ENCODE measurements around the gene UHRF1.
"Not testable (repeated sequence)": the region's sequence is repeated elsewhere in the genome, so short reads cannot be mapped to it uniquely, and the experiment has no call there.

UHRF1 gene

DNA sequence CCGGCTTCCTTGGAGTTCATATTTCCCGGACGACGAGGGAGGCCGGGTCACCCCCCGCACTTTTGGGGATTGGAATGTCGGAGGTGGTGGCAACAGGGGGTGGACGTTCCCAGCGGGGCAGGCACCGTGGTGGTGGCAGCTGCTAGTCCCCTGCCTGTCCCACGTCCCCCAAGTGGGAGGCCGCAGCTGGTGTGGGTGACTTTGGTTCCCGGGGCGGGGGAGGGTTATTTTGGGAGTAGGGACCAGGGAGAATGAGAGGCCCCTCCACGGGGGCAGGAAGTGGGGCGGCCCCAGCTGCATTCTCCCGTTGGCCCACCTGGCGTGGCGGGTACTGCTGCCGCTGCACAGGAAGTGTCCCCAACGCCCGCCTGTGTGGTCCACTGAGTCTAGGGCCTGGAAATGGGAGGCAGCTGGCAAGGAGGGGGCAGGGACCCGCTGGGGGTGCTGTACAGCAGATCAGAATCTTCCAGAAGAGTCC, 30.8 kb upstream of the UHRF1 start:
- no peaks in the 10 kb centered on the region for H3K27me3 ChIP-seq (ENCODE audit: low read depth, low read length)
- H3K9me3 ChIP-seq (ENCODE audit: control insufficient read depth in 1 of 2, low read length in 2 of 2): no peaks in the 10 kb centered on the region
- no peak overlapping the region for H3K27ac ChIP-seq (ENCODE audit: low read length)
- no peaks in the 10 kb centered on the region for H3K4me1 ChIP-seq (ENCODE audit: control insufficient read depth in 1 of 2, insufficient read depth in 2 of 2, low read length in 2 of 2)
- H3K36me3 ChIP-seq (ENCODE audit: control insufficient read depth in 1 of 2, insufficient read depth in 2 of 2, low read length in 2 of 2): no peaks in the 10 kb centered on the region
- H3K4me3 ChIP-seq (ENCODE audit: low read depth in 1 of 2, low read length in 2 of 2): no peak overlapping the region

DNA sequence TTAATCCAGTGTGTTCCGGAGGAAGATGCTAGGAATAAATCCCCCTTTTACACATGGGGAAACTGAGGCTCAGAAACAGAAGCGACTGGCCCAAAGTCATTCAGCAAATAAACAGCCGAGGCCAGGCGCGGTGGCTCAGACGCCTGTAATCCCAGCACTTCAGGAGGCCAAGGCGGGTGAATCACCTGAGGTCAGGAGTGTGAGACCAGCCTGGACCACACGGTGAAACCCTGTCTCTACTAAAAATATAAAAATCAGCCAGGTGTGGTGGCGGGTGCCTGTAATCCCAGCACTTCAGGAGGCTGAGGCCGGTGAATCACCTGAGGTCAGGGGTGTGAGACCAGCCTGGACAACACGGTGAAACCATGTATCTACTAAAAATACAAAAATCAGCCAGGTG, 30.3 kb upstream of the UHRF1 start:
- H3K36me3 ChIP-seq (ENCODE audit: control insufficient read depth in 1 of 2, insufficient read depth in 2 of 2, low read length in 2 of 2): no peaks in the 10 kb centered on the region
- no peaks in the 10 kb centered on the region for H3K4me1 ChIP-seq (ENCODE audit: control insufficient read depth in 1 of 2, insufficient read depth in 2 of 2, low read length in 2 of 2)
- no peaks in the 10 kb centered on the region for H3K9me3 ChIP-seq (ENCODE audit: control insufficient read depth in 1 of 2, low read length in 2 of 2)
- no peak overlapping the region for H3K4me3 ChIP-seq (ENCODE audit: low read depth in 1 of 2, low read length in 2 of 2)
- H3K27ac ChIP-seq (ENCODE audit: low read length): no peak overlapping the region
- no peaks in the 10 kb centered on the region for H3K27me3 ChIP-seq (ENCODE audit: low read depth, low read length)

DNA sequence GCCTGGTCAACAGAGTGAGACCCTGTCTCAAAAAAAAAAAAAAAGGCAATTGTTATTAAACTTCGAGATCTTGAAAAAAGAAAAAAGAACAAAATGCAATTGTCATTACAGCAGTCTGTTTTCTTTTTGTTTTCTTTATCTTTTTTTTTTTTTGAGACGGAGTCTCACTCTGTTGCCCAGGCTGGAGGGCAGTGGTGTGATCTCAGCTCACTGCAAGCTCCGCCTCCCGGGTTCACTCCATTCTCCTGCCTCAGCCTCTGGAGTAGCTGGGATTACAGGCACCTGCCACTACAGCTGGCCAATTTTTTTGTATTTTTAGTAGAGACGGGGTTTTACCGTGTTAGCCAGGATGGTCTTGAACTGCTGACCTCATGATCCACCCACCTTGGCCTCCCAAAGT, 26.4 kb upstream of the UHRF1 start:
- not testable (repeated sequence) for H3K36me3 ChIP-seq (ENCODE audit: control insufficient read depth in 1 of 2, insufficient read depth in 2 of 2, low read length in 2 of 2); H3K4me1 ChIP-seq (ENCODE audit: control insufficient read depth in 1 of 2, insufficient read depth in 2 of 2, low read length in 2 of 2); H3K27ac ChIP-seq (ENCODE audit: low read length); H3K27me3 ChIP-seq (ENCODE audit: low read depth, low read length); H3K4me3 ChIP-seq (ENCODE audit: low read depth in 1 of 2, low read length in 2 of 2); H3K9me3 ChIP-seq (ENCODE audit: control insufficient read depth in 1 of 2, low read length in 2 of 2)

DNA sequence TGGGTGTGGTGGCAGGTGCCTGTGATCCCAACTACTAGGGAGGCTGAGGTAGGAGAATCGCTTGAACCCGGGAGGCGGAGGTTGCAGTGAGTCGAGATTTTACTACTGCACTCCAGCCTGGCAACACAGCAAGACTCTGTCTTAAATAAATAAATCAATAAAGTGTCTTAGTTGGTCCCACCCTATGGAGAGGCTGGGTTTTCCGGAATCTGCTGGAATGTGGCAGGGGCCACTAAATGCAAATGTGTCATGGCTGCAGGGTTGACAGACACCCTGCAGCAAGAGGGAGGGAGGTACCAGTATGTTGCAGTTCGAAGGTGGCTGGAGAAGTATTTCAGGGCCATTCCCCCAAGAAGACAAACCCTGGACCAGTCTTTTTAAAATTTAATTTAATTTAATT, 24.3 kb upstream of the UHRF1 start:
- not testable (repeated sequence) for H3K27ac ChIP-seq (ENCODE audit: low read length); H3K4me3 ChIP-seq (ENCODE audit: low read depth in 1 of 2, low read length in 2 of 2); H3K9me3 ChIP-seq (ENCODE audit: control insufficient read depth in 1 of 2, low read length in 2 of 2); H3K27me3 ChIP-seq (ENCODE audit: low read depth, low read length); H3K36me3 ChIP-seq (ENCODE audit: control insufficient read depth in 1 of 2, insufficient read depth in 2 of 2, low read length in 2 of 2); H3K4me1 ChIP-seq (ENCODE audit: control insufficient read depth in 1 of 2, insufficient read depth in 2 of 2, low read length in 2 of 2)

DNA sequence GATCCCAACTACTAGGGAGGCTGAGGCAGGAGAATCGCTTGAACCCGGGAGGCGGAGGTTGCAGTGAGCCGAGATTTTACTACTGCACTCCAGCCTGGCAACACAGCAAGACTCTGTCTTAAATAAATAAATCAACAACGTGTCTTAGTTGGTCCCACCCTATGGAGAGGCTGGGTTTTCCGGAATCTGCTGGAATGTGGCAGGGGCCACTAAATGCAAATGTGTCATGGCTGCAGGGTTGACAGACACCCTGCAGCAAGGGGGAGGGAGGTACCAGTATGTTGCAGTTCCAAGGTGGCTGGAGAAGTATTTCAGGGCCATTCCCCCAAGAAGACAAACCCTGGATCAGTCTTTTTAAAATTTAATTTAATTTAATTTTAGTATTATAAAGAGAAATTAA, 21.5 kb upstream of the UHRF1 start:
- H3K27me3 ChIP-seq (ENCODE audit: low read depth, low read length); H3K27ac ChIP-seq (ENCODE audit: low read length); H3K36me3 ChIP-seq (ENCODE audit: control insufficient read depth in 1 of 2, insufficient read depth in 2 of 2, low read length in 2 of 2); H3K4me1 ChIP-seq (ENCODE audit: control insufficient read depth in 1 of 2, insufficient read depth in 2 of 2, low read length in 2 of 2); H3K4me3 ChIP-seq (ENCODE audit: low read depth in 1 of 2, low read length in 2 of 2); H3K9me3 ChIP-seq (ENCODE audit: control insufficient read depth in 1 of 2, low read length in 2 of 2): not testable (repeated sequence)

DNA sequence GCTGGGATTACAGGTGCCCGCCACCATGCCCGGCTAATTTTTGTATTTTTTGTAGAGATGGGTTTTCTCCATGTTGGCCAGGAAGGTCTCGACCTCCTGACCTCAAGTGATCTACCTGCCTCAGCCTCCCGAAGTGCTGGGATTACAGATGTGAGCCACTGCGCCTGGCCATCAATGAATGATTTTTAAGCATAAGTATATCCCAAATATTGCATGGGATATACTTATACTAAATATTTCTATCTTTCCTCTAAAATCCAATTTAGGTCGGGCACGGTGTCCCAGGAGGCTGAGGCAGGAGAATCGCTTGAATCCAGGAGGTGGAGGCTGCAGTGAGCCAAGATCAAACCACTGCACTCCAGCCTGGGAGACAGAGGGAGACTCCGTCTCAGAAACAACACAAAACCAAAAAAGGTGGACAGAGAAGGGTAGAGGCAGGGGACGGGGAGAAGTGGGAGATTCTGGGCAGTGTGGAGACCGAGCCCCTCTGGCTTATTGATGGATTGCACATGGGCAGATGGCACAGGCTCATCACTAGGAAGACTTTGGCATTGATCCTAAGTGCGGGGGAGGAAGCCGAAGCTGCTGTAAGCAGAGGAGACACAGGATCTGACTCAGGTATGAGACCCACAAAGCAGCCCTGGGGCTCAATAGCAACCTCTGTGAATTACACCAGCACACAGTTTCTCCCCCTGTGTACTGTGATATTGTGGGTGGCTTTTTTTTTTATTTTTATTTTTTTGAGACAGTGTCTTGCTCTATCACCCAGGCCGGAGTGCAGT, 20.1 kb upstream of the UHRF1 start:
- Histone ChIP-seq H3K36me3 (ENCODE audit: control insufficient read depth in 1 of 2, insufficient read depth in 2 of 2, low read length in 2 of 2) (no peaks in the 10 kb centered on the region), H3K9me3 (ENCODE audit: control insufficient read depth in 1 of 2, low read length in 2 of 2) (no peaks in the 10 kb centered on the region), H3K4me1 (ENCODE audit: control insufficient read depth in 1 of 2, insufficient read depth in 2 of 2, low read length in 2 of 2) (no peaks in the 10 kb centered on the region), H3K27me3 (ENCODE audit: low read depth, low read length) (no peaks in the 10 kb centered on the region), H3K27ac (ENCODE audit: low read length) (no peak overlapping the region), H3K4me3 (ENCODE audit: low read depth in 1 of 2, low read length in 2 of 2) (no peak overlapping the region)

DNA sequence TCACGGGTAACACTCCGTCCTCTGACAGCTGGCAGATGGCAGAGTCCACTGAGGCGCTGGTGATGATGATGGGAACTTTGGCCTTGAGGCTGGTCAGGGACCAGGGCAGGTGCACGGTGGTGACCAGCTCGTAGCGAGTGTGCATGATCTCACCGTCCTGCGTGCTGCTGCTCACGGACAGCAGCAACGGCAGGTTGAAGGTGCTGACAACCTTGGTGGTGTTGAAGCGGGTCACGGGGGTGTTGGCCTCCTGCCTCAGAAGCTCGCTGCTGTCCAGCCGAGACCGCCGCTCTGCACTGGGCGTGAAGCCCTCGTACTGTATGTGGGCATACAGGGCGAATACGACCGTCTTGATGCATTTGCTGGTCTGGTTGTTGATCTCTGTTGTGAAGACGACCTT, 18.2 kb upstream of the UHRF1 start:
- H3K4me3 ChIP-seq (ENCODE audit: low read depth in 1 of 2, low read length in 2 of 2): no peak overlapping the region
- no peaks in the 10 kb centered on the region for H3K4me1 ChIP-seq (ENCODE audit: control insufficient read depth in 1 of 2, insufficient read depth in 2 of 2, low read length in 2 of 2)
- no peaks in the 10 kb centered on the region for H3K27me3 ChIP-seq (ENCODE audit: low read depth, low read length)

DNA sequence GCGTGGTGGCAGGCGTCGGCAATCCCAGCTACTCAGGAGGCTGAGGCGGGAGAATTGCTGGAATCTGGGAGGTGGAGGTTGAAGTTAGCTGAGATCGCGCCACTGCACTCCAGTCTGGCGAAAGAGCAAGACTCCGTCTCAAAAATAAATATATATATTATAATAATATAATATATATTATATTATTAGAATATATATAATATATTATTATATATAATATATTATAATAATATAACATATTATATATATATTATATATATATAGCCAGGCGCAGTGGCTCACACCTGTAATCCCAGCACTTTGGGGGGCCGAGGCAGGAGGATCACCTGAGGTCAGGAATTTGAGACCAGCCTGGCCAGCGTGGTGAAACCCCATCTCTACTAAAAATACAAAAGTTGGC, 16.3 kb upstream of the UHRF1 start:
- H3K4me1 ChIP-seq (ENCODE audit: control insufficient read depth in 1 of 2, insufficient read depth in 2 of 2, low read length in 2 of 2); H3K27ac ChIP-seq (ENCODE audit: low read length); H3K36me3 ChIP-seq (ENCODE audit: control insufficient read depth in 1 of 2, insufficient read depth in 2 of 2, low read length in 2 of 2); H3K4me3 ChIP-seq (ENCODE audit: low read depth in 1 of 2, low read length in 2 of 2); H3K27me3 ChIP-seq (ENCODE audit: low read depth, low read length); H3K9me3 ChIP-seq (ENCODE audit: control insufficient read depth in 1 of 2, low read length in 2 of 2): not testable (repeated sequence)

More for the DNA sequence above, 18.2 kb upstream of the UHRF1 start:
- no peak overlapping the region for H3K27ac ChIP-seq (ENCODE audit: low read length)
- no peaks in the 10 kb centered on the region for H3K9me3 ChIP-seq (ENCODE audit: control insufficient read depth in 1 of 2, low read length in 2 of 2)
- no peaks in the 10 kb centered on the region for H3K36me3 ChIP-seq (ENCODE audit: control insufficient read depth in 1 of 2, insufficient read depth in 2 of 2, low read length in 2 of 2)

DNA sequence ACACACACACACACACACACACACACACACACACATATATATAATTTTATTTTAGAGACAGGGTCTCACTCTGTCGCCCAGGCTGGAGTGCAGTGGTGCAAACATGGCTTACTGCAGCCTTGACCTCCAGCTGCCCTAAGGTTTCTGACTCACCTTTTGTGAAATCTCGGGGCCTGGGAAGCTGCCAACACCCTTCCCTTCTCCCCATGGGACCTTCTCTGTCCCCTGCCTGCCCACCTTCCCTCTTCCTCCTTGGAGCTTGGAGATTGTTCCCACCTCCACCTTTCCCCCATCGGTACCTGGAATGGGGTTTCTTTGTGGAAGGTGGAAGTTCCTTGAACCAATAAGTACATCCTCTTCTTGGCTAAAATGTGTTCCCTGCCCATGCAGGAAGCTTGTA, 12.9 kb upstream of the UHRF1 start:
- no peaks in the 10 kb centered on the region for H3K4me1 ChIP-seq (ENCODE audit: control insufficient read depth in 1 of 2, insufficient read depth in 2 of 2, low read length in 2 of 2)
- H3K9me3 ChIP-seq (ENCODE audit: control insufficient read depth in 1 of 2, low read length in 2 of 2): no peaks in the 10 kb centered on the region
- no peak overlapping the region for H3K27ac ChIP-seq (ENCODE audit: low read length)
- H3K36me3 ChIP-seq (ENCODE audit: control insufficient read depth in 1 of 2, insufficient read depth in 2 of 2, low read length in 2 of 2): no peaks in the 10 kb centered on the region
- no peaks in the 10 kb centered on the region for H3K27me3 ChIP-seq (ENCODE audit: low read depth, low read length)
- no peak overlapping the region for H3K4me3 ChIP-seq (ENCODE audit: low read depth in 1 of 2, low read length in 2 of 2)

DNA sequence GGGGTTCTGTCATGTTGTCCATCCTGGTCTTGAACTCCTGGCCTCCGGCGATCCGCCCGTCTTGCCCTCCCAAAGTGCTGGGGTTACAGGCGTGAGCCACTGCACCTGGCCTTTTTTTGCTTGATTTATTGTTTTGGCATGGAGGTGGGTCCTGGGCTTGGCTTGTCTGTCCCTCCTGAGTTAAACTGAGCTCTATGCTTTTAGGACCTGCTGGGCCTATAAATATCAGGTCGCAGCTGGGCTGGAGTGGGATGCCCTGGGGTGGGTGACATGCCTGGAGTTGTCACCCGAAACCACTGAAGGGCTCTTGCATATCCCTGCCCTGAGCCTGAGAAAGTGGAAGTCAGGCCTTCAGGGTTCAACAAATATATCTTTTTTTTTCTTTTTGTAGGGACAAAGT, 12.2 kb upstream of the UHRF1 start:
- no peaks in the 10 kb centered on the region for H3K36me3 ChIP-seq (ENCODE audit: control insufficient read depth in 1 of 2, insufficient read depth in 2 of 2, low read length in 2 of 2)
- H3K4me1 ChIP-seq (ENCODE audit: control insufficient read depth in 1 of 2, insufficient read depth in 2 of 2, low read length in 2 of 2): no peaks in the 10 kb centered on the region
- H3K27me3 ChIP-seq (ENCODE audit: low read depth, low read length): no peaks in the 10 kb centered on the region
- H3K9me3 ChIP-seq (ENCODE audit: control insufficient read depth in 1 of 2, low read length in 2 of 2): no peaks in the 10 kb centered on the region
- H3K4me3 ChIP-seq (ENCODE audit: low read depth in 1 of 2, low read length in 2 of 2): no peak overlapping the region
- H3K27ac ChIP-seq (ENCODE audit: low read length): no peak overlapping the region

DNA sequence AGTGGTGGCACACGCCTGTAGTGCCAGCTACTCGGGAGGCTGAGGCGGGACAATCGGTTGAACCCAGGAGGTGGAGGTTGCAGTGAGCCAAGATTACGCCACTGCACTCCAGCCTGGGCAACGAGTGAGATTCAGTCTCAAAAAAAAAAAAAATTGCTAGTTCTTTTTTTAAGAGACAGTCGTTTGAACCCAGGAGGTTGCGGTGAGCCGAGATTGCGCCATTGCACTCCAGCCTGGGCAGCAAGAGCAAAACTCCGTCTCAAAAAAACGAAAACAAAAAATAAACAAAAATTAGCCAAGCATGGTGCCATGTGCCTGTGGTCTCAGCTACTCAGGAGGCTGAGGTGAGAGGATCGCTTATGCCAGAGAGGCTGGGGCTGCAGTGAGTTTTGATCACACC, 8.4 kb upstream of the UHRF1 start:
- H3K4me3 ChIP-seq (ENCODE audit: low read depth in 1 of 2, low read length in 2 of 2); H3K27ac ChIP-seq (ENCODE audit: low read length); H3K36me3 ChIP-seq (ENCODE audit: control insufficient read depth in 1 of 2, insufficient read depth in 2 of 2, low read length in 2 of 2); H3K27me3 ChIP-seq (ENCODE audit: low read depth, low read length); H3K9me3 ChIP-seq (ENCODE audit: control insufficient read depth in 1 of 2, low read length in 2 of 2); H3K4me1 ChIP-seq (ENCODE audit: control insufficient read depth in 1 of 2, insufficient read depth in 2 of 2, low read length in 2 of 2): not testable (repeated sequence)

DNA sequence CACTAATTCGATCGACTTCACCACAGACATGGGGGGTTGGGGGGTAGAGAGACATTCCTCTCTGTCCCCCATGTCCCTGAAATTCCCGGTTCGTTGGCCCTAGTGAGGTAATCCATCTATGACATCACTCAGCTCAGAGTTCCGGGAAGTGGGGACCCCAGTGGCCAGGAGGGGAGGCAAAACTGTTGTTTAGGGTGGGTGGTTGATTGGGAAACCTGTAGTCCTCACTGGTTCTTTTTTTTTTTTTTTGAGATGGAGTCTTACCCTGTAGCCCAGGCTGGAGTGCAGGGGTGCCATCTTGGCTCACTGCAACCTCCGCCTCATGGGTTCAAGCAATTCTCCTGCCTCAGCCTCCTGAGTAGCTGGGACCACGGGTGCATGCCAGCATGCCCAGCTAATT, 6.5 kb upstream of the UHRF1 start, which contains the start of gene ARRDC5:
Gene ARRDC5, minus strand, starts transcription at position 101 of the 400 bp plus-strand sequence. Its CDS starts 71 bp downstream, at position 30.
- Histone ChIP-seq H3K4me1 (ENCODE audit: control insufficient read depth in 1 of 2, insufficient read depth in 2 of 2, low read length in 2 of 2) (no peaks in the 10 kb centered on the region), H3K9me3 (ENCODE audit: control insufficient read depth in 1 of 2, low read length in 2 of 2) (no peaks in the 10 kb centered on the region), H3K36me3 (ENCODE audit: control insufficient read depth in 1 of 2, insufficient read depth in 2 of 2, low read length in 2 of 2) (no peaks in the 10 kb centered on the region)

More for the DNA sequence above, 6.5 kb upstream of the UHRF1 start, which contains the start of gene ARRDC5:
- no peak within 1 kb of the TSS for H3K27ac ChIP-seq (ENCODE audit: low read length)
- no peaks in the 10 kb centered on the region for H3K27me3 ChIP-seq (ENCODE audit: low read depth, low read length)
- H3K4me3 ChIP-seq (ENCODE audit: low read depth in 1 of 2, low read length in 2 of 2): no peak within 1 kb of the TSS

Data from muscle layer of duodenum (tissue), 2 donors.